HEK293 (cell line): Measurements from ENCODE around the gene OTC.

Experiments used
- CTCF ChIA-PET: fragments of 350-600 bp; formaldehyde crosslinking; extraction: SDS; loops from one replicate; lab custom pipeline; 2021; ENCODE audit warnings: antibody characterized with exemption; lab: Yijun Ruan, JAX
- POLR2A ChIA-PET: fragments of 300-600 bp; formaldehyde crosslinking; extraction: SDS; loops from one replicate; lab custom pipeline; 2020; ENCODE audit warnings: antibody characterized with exemption, inconsistent platforms; lab: Yijun Ruan, JAX
- H3K27ac ChIP-seq: fragments of 200-500 bp; sonication (Bioruptor generic); 2 replicates; pipeline ENCODE4 v1.5.1; 2014; ENCODE audit warnings: low read depth, low read length, control low read depth, inconsistent platforms; ENCODE audit errors: extremely low read depth
- H3K36me3 ChIP-seq, 2 experiments: fragments of 200-500 bp in 1 of 2; sonication (Bioruptor generic) in 1 of 2; 1 replicate in 1 of 2; 2 replicates in 1 of 2; pipeline ENCODE4 v1.5.1; 2014 to 2017; ENCODE audit warnings: inconsistent platforms in 2 of 2, low read length in 2 of 2; ENCODE audit not compliant: control insufficient read depth in 2 of 2, insufficient read depth in 1 of 2
- H3K4me1 ChIP-seq: fragments of 200-500 bp; sonication (Bioruptor generic); 2 replicates; pipeline ENCODE4 v1.5.1; 2014; ENCODE audit warnings: mild to moderate bottlenecking, low read length, inconsistent platforms; ENCODE audit not compliant: control insufficient read depth, insufficient read depth
- H3K4me3 ChIP-seq: 2 replicates; pipeline ENCODE4 v1.5.1; 2011; ENCODE audit warnings: low read depth, mild to moderate bottlenecking, control low read depth, low read length, moderate library complexity
- H3K9me3 ChIP-seq: fragments of 200-500 bp; sonication (Bioruptor generic); 2 replicates; pipeline ENCODE4 v1.5.1; 2014; ENCODE audit warnings: low read depth, low read length, inconsistent platforms; ENCODE audit not compliant: control insufficient read depth, insufficient read depth
- FEZF1 ChIP-seq: fragments of 450-650 bp; formaldehyde crosslinking; IDR thresholded peaks from 2 replicates; pipeline ENCODE4 v1.5.1; 2016; ENCODE audit warnings: missing biosample characterization, missing genetic modification characterization
- GLIS2 ChIP-seq: fragments of 450-650 bp; formaldehyde crosslinking; IDR thresholded peaks from 2 replicates; pipeline ENCODE4 v1.5.1; 2016; ENCODE audit warnings: missing biosample characterization, missing genetic modification characterization
- HOXA7 ChIP-seq: sonication (generic); formaldehyde crosslinking; IDR thresholded peaks from 2 replicates; pipeline ENCODE4 v1.8.1; 2022; ENCODE audit warnings: missing genetic modification reagents, borderline replicate concordance
- IKZF3 ChIP-seq: fragments of 450-650 bp; IDR thresholded peaks from 2 replicates; pipeline ENCODE4 v1.5.0; 2018; ENCODE audit warnings: missing biosample characterization, mild to moderate bottlenecking, missing genetic modification characterization, moderate library complexity
- KLF8 ChIP-seq: fragments of 450-650 bp; formaldehyde crosslinking; IDR thresholded peaks from 2 replicates; pipeline ENCODE4 v1.5.1; 2016; ENCODE audit warnings: missing biosample characterization, missing genetic modification characterization
- OSR2 ChIP-seq: fragments of 450-650 bp; formaldehyde crosslinking; IDR thresholded peaks from 2 replicates; pipeline ENCODE4 v1.5.1; 2016; ENCODE audit warnings: missing biosample characterization, missing genetic modification characterization
- OVOL3 ChIP-seq: fragments of 450-650 bp; formaldehyde crosslinking; IDR thresholded peaks from 2 replicates; pipeline ENCODE4 v1.5.1; 2016; ENCODE audit warnings: missing biosample characterization, missing genetic modification characterization
- SCRT1 ChIP-seq: fragments of 450-650 bp; formaldehyde crosslinking; IDR thresholded peaks from 2 replicates; pipeline ENCODE4 v1.5.1; 2016; ENCODE audit warnings: missing biosample characterization, missing genetic modification characterization, borderline replicate concordance
- TCF7L2 ChIP-seq: IDR thresholded peaks from 2 replicates; pipeline ENCODE4 v1.6.1; 2011; ENCODE audit warnings: low read depth, mild to moderate bottlenecking, inconsistent platforms, low read length, moderate library complexity, borderline replicate concordance
- ZBTB1 ChIP-seq: fragments of 450-650 bp; formaldehyde crosslinking; IDR thresholded peaks from 2 replicates; pipeline ENCODE4 v1.5.1; 2016; ENCODE audit warnings: missing biosample characterization, missing genetic modification characterization
- ZIC2 ChIP-seq: fragments of 450-650 bp; formaldehyde crosslinking; IDR thresholded peaks from 2 replicates; pipeline ENCODE4 v1.5.1; 2016; ENCODE audit warnings: missing biosample characterization, missing genetic modification characterization
- ZNF169 ChIP-seq: fragments of 450-650 bp; formaldehyde crosslinking; IDR thresholded peaks from 2 replicates; pipeline ENCODE4 v1.5.1; 2016; ENCODE audit warnings: missing biosample characterization, missing genetic modification characterization
- ZNF175 ChIP-seq: fragments of 450-650 bp; formaldehyde crosslinking; IDR thresholded peaks from 2 replicates; pipeline ENCODE4 v1.5.1; 2016; ENCODE audit warnings: missing biosample characterization, missing genetic modification characterization
- ZNF184 ChIP-seq: fragments of 450-650 bp; IDR thresholded peaks from 2 replicates; pipeline ENCODE4 v1.5.1; 2018; ENCODE audit warnings: missing biosample characterization, mild to moderate bottlenecking, missing genetic modification characterization
- ZNF266 ChIP-seq: fragments of 450-650 bp; formaldehyde crosslinking; IDR thresholded peaks from 2 replicates; pipeline ENCODE4 v1.5.1; 2016; ENCODE audit warnings: missing biosample characterization, missing genetic modification characterization, low read depth
- ZNF324 ChIP-seq: fragments of 450-650 bp; formaldehyde crosslinking; IDR thresholded peaks from 2 replicates; pipeline ENCODE4 v1.5.1; 2016; ENCODE audit warnings: missing biosample characterization, missing genetic modification characterization
- ZNF37A ChIP-seq: fragments of 450-650 bp; IDR thresholded peaks from 2 replicates; pipeline ENCODE4 v1.5.1; 2018; ENCODE audit warnings: missing biosample characterization, missing genetic modification characterization
- ZNF529 ChIP-seq: fragments of 450-650 bp; formaldehyde crosslinking; IDR thresholded peaks from 2 replicates; pipeline ENCODE4 v1.5.1; 2017; ENCODE audit warnings: missing genetic modification characterization, missing biosample characterization; ENCODE audit not compliant: insufficient replicate concordance
- ZNF561 ChIP-seq: fragments of 450-650 bp; IDR thresholded peaks from 2 replicates; pipeline ENCODE4 v1.5.1; 2018; ENCODE audit warnings: missing biosample characterization, missing genetic modification characterization, borderline replicate concordance
- ZNF629 ChIP-seq: fragments of 450-650 bp; formaldehyde crosslinking; IDR thresholded peaks from 2 replicates; pipeline ENCODE4 v1.5.1; 2017; ENCODE audit warnings: missing biosample characterization, missing genetic modification characterization
- ZNF677 ChIP-seq: fragments of 450-650 bp; IDR thresholded peaks from 2 replicates; pipeline ENCODE4 v1.5.0; 2018; ENCODE audit warnings: missing biosample characterization, mild to moderate bottlenecking, missing genetic modification characterization, moderate library complexity
- ZNF776 ChIP-seq: fragments of 450-650 bp; formaldehyde crosslinking; IDR thresholded peaks from 2 replicates; pipeline ENCODE4 v1.5.0; 2017; ENCODE audit warnings: missing biosample characterization, missing genetic modification characterization, borderline replicate concordance
- ZNF791 ChIP-seq: fragments of 450-650 bp; formaldehyde crosslinking; IDR thresholded peaks from 2 replicates; pipeline ENCODE4 v1.5.1; 2016; ENCODE audit warnings: missing biosample characterization, missing genetic modification characterization
- TF ChIP-seq, protein P1 (sequence below): sonication (generic); formaldehyde crosslinking; IDR thresholded peaks from 2 replicates; pipeline ENCODE4 v1.8.1; 2022; ENCODE audit warnings: mild to moderate bottlenecking, moderate library complexity, missing genetic modification reagents
- TF ChIP-seq, protein P2 (sequence below): fragments of 450-650 bp; formaldehyde crosslinking; IDR thresholded peaks from 2 replicates; pipeline ENCODE4 v1.5.1; 2017; ENCODE audit warnings: missing biosample characterization, missing genetic modification characterization
- TF ChIP-seq, protein P3 (sequence below): fragments of 450-650 bp; formaldehyde crosslinking; optimal IDR thresholded peaks from 2 replicates; pipeline ENCODE3; 2016; ENCODE audit warnings: missing biosample characterization, mild to moderate bottlenecking, missing genetic modification characterization
- TF ChIP-seq, protein P4 (sequence below): fragments of 450-650 bp; formaldehyde crosslinking; IDR thresholded peaks from 2 replicates; pipeline ENCODE4 v1.5.1; 2016; ENCODE audit warnings: missing biosample characterization, missing genetic modification characterization
- TF ChIP-seq, protein P5 (sequence below): fragments of 450-650 bp; formaldehyde crosslinking; IDR thresholded peaks from 2 replicates; pipeline ENCODE4 v1.5.1; 2017; ENCODE audit warnings: missing biosample characterization, mild to moderate bottlenecking, missing genetic modification characterization, moderate library complexity
- TF ChIP-seq, protein P6 (sequence below): fragments of 450-650 bp; formaldehyde crosslinking; IDR thresholded peaks from 2 replicates; pipeline ENCODE4 v1.5.1; 2016; ENCODE audit warnings: missing biosample characterization, missing genetic modification characterization

Gene OTC

DNA sequence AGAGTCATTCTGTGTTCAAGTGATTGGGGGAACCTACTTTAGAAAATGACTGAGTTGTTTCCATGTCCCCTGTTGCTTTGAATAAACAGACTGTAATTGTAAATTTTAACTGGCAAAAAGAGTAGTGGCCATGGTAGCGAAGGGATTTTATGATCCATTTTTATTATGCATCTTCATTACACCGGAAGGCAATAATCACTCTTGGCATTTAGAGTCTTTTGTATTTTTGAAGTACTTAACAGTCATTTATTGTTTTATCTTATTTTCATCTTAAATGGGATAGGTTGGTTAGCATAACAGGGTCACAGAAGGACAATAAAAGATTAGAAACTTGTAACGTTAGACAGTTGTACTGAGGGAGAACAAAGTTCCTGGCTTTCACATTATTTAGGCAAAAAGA, 11.0 kb upstream of the OTC start:
- Histone ChIP-seq H3K4me3 (no peak overlapping the region), H3K9me3 (no peaks in the 10 kb centered on the region), H3K27ac (no peak overlapping the region), H3K36me3 (no peaks in the 10 kb centered on the region), H3K4me1 (no peaks in the 10 kb centered on the region)
- ChIA-PET CTCF (no interaction called here), POLR2A (no interaction called here)
- TF ChIP-seq, protein P1, sequence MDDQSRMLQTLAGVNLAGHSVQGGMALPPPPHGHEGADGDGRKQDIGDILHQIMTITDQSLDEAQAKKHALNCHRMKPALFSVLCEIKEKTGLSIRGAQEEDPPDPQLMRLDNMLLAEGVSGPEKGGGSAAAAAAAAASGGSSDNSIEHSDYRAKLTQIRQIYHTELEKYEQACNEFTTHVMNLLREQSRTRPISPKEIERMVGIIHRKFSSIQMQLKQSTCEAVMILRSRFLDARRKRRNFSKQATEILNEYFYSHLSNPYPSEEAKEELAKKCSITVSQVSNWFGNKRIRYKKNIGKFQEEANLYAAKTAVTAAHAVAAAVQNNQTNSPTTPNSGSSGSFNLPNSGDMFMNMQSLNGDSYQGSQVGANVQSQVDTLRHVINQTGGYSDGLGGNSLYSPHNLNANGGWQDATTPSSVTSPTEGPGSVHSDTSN: no peak
- TF ChIP-seq HOXA7 (CRISPR knock-in tag) (no peak), OVOL3 (tag by site-specific recombination) (no peak), ZNF529 (tag by site-specific recombination) (no peak), ZNF184 (tag by site-specific recombination) (no peak), FEZF1 (tag by site-specific recombination) (peak; percentile 93), ZNF324 (no peak), ZIC2 (no peak), ZNF175 (no peak), ZNF561 (tag by site-specific recombination) (0 out of 2 replicates have a peak, but pooled peaks have one; percentile 28), ZNF629 (tag by site-specific recombination) (no peak), TCF7L2 (peak; percentile 84), ZNF776 (tag by site-specific recombination) (no peak), IKZF3 (peak; percentile 19; the same call in 1 of the 2 replicates), OSR2 (tag by site-specific recombination) (peak; percentile 82; the same call in 1 of the 2 replicates), ZNF169 (no peak), GLIS2 (tag by site-specific recombination) (no peak), SCRT1 (tag by site-specific recombination) (no peak), ZNF677 (no peak), KLF8 (no peak), ZNF266 (no peak), ZNF791 (tag by site-specific recombination) (no peak), ZNF37A (tag by site-specific recombination) (no peak), ZBTB1 (tag by site-specific recombination) (no peak)
- TF ChIP-seq, protein P2, sequence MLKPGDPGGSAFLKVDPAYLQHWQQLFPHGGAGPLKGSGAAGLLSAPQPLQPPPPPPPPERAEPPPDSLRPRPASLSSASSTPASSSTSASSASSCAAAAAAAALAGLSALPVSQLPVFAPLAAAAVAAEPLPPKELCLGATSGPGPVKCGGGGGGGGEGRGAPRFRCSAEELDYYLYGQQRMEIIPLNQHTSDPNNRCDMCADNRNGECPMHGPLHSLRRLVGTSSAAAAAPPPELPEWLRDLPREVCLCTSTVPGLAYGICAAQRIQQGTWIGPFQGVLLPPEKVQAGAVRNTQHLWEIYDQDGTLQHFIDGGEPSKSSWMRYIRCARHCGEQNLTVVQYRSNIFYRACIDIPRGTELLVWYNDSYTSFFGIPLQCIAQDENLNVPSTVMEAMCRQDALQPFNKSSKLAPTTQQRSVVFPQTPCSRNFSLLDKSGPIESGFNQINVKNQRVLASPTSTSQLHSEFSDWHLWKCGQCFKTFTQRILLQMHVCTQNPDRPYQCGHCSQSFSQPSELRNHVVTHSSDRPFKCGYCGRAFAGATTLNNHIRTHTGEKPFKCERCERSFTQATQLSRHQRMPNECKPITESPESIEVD (tag by site-specific recombination): peak; percentile 79
- TF ChIP-seq, protein P3, sequence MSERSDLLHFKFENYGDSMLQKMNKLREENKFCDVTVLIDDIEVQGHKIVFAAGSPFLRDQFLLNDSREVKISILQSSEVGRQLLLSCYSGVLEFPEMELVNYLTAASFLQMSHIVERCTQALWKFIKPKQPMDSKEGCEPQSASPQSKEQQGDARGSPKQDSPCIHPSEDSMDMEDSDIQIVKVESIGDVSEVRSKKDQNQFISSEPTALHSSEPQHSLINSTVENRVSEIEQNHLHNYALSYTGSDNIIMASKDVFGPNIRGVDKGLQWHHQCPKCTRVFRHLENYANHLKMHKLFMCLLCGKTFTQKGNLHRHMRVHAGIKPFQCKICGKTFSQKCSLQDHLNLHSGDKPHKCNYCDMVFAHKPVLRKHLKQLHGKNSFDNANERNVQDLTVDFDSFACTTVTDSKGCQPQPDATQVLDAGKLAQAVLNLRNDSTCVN: no peak
- TF ChIP-seq, protein P4, sequence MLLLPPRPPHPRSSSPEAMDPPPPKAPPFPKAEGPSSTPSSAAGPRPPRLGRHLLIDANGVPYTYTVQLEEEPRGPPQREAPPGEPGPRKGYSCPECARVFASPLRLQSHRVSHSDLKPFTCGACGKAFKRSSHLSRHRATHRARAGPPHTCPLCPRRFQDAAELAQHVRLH (tag by site-specific recombination): 0 out of 2 replicates have a peak, but pooled peaks have one; percentile 64
- TF ChIP-seq, protein P5, sequence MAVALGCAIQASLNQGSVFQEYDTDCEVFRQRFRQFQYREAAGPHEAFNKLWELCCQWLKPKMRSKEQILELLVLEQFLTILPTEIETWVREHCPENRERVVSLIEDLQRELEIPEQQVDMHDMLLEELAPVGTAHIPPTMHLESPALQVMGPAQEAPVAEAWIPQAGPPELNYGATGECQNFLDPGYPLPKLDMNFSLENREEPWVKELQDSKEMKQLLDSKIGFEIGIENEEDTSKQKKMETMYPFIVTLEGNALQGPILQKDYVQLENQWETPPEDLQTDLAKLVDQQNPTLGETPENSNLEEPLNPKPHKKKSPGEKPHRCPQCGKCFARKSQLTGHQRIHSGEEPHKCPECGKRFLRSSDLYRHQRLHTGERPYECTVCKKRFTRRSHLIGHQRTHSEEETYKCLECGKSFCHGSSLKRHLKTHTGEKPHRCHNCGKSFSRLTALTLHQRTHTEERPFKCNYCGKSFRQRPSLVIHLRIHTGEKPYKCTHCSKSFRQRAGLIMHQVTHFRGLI (tag by site-specific recombination): no peak
- TF ChIP-seq, protein P6, sequence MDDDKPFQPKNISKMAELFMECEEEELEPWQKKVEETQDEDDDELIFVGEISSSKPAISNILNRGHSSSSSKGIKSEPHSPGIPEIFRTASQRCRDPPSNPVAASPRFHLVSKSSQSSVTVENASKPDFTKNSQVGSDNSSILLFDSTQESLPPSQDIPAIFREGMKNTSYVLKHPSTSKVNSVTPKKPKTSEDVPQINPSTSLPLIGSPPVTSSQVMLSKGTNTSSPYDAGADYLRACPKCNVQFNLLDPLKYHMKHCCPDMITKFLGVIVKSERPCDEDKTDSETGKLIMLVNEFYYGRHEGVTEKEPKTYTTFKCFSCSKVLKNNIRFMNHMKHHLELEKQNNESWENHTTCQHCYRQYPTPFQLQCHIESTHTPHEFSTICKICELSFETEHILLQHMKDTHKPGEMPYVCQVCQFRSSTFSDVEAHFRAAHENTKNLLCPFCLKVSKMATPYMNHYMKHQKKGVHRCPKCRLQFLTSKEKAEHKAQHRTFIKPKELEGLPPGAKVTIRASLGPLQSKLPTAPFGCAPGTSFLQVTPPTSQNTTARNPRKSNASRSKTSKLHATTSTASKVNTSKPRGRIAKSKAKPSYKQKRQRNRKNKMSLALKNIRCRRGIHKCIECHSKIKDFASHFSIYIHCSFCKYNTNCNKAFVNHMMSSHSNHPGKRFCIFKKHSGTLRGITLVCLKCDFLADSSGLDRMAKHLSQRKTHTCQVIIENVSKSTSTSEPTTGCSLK (tag by site-specific recombination): no peak
